K562 (cell line): ENCODE measurements around the gene SPPL3. TPM values are rescaled to one million over a fixed set of nuclear protein-coding genes. Genes with fewer than 3 reads are reported as not detected.

ENCODE experiments used
- ATAC-seq: fragments of 200-7000 bp; cut with Tn5 transposase; 3 replicates; pipeline ENCODE4 v1.9.1; 2020; ENCODE audit warnings: moderate library complexity
- BruUV-seq: library from RNA; stranded (reverse); fragments of 400-500 nt; replicated peaks from 2 replicates; lab custom pipeline; 2021; lab: Mats Ljungman, UMichigan
- CTCF ChIA-PET: fragments of 300-600 bp; formaldehyde crosslinking; extraction: SDS; loops from one replicate; lab custom pipeline; 2021; ENCODE audit warnings: low intra/inter-chr PET ratio; lab: Yijun Ruan, JAX
- POLR2A ChIA-PET: fragments of 300-600, 350-650 bp; sonication (Branson Sonifier 250); formaldehyde crosslinking; extraction: SDS; loops from one replicate; lab custom pipeline; 2021; ENCODE audit warnings: antibody characterized with exemption, inconsistent platforms; lab: Yijun Ruan, JAX
- DNase-seq, 4 experiments: peaks; one replicate each; pipeline versions ENCODE4 v3.0.0 to v3.0.0-alpha.2; 2011 to 2018; ENCODE audit warnings: low spot score in 3 of 4, mixed read lengths in 3 of 4; ENCODE audit errors: extremely low read depth in 1 of 4
- FAIRE-seq: peaks from 2 replicates; lab custom pipeline; 2011; peaks lifted over from hg19 to GRCh38; lab: Jason Lieb, UNC
- H2AFZ ChIP-seq: 2 replicates; pipeline ENCODE4 v1.6.0; 2011; ENCODE audit warnings: low read depth, low read length, control low read depth, inconsistent platforms
- H3K27ac ChIP-seq: fragments of 200-600 bp; 3 replicates; pipeline ENCODE4 v1.8.0; 2011; ENCODE audit warnings: low read depth, mild to moderate bottlenecking, control low read depth, inconsistent platforms, low read length, moderate library complexity, mixed read lengths; ENCODE audit errors: extremely low read depth
- H3K27me3 ChIP-seq, 2 experiments: fragments of 300-600 bp in 1 of 2; 2 replicates in 1 of 2; 3 replicates in 1 of 2; pipeline versions ENCODE4 v1.6.0 to v1.8.0; 2011; ENCODE audit warnings: inconsistent platforms in 2 of 2, low read length in 2 of 2, mild to moderate bottlenecking in 1 of 2, mixed read lengths in 1 of 2, moderate library complexity in 1 of 2; ENCODE audit not compliant: control insufficient read depth in 2 of 2, insufficient read depth in 2 of 2
- H3K36me3 ChIP-seq: fragments of 300-600 bp; 3 replicates; pipeline ENCODE4 v1.8.0; 2011; ENCODE audit warnings: mild to moderate bottlenecking, low read length, inconsistent platforms; ENCODE audit not compliant: control insufficient read depth, insufficient read depth
- H3K4me1 ChIP-seq, 2 experiments: fragments of 200-600 bp in 1 of 2; replicated peaks in 1 of 2; 2 replicates in 1 of 2; 3 replicates in 1 of 2; pipeline versions ENCODE4 v1.5.1 to v1.8.0; 2011; ENCODE audit warnings: inconsistent platforms in 2 of 2, low read length in 2 of 2, mild to moderate bottlenecking in 1 of 2, mixed read lengths in 1 of 2, moderate library complexity in 1 of 2; ENCODE audit not compliant: control insufficient read depth in 2 of 2, insufficient read depth in 2 of 2
- H3K4me2 ChIP-seq: 2 replicates; pipeline ENCODE4 v1.6.1; 2011; ENCODE audit warnings: low read length, control low read depth, inconsistent platforms, mixed read lengths; ENCODE audit not compliant: insufficient read depth
- H3K4me3 ChIP-seq: fragments of 200-600 bp; sonication (generic), shearing (Covaris generic); 2 replicates; pipeline ENCODE4 v1.5.1; 2016; ENCODE audit warnings: control low read depth, inconsistent platforms
- H3K79me2 ChIP-seq: fragments of 200-600 bp; 3 replicates; pipeline ENCODE4 v1.8.0; 2011; ENCODE audit warnings: low read length, inconsistent platforms; ENCODE audit not compliant: control insufficient read depth, insufficient read depth
- H3K9ac ChIP-seq, 2 experiments: 2 replicates each; pipeline versions ENCODE4 v1.6.0 to v1.6.1; 2011; ENCODE audit warnings: low read depth in 2 of 2, low read length in 2 of 2, control low read depth in 1 of 2, inconsistent platforms in 1 of 2, mild to moderate bottlenecking in 1 of 2, mixed read lengths in 1 of 2; ENCODE audit not compliant: insufficient read depth in 1 of 2
- H3K9me1 ChIP-seq: one replicate; pipeline ENCODE4 v1.6.0; 2011; ENCODE audit warnings: inconsistent platforms, mild to moderate bottlenecking, low read length, moderate library complexity; ENCODE audit not compliant: control insufficient read depth, insufficient read depth
- H3K9me3 ChIP-seq: replicated peaks from 2 replicates; pipeline ENCODE4 v1.5.1; 2011; ENCODE audit warnings: low read depth, low read length, inconsistent platforms; ENCODE audit not compliant: control insufficient read depth, insufficient read depth
- H4K20me1 ChIP-seq: replicated peaks from 2 replicates; pipeline ENCODE4 v1.6.1; 2011; ENCODE audit warnings: low read length, inconsistent platforms, mixed read lengths; ENCODE audit not compliant: control insufficient read depth, insufficient read depth
- ASH1L ChIP-seq: fragments of 450-650 bp; IDR thresholded peaks from 2 replicates; pipeline ENCODE4 v1.6.1; 2018; ENCODE audit warnings: borderline replicate concordance, mild to moderate bottlenecking, low read depth; ENCODE audit not compliant: partially characterized antibody
- BRF2 ChIP-seq: IDR thresholded peaks from 3 replicates; pipeline ENCODE4 v1.6.1; 2011; ENCODE audit warnings: borderline replicate concordance, mild to moderate bottlenecking; ENCODE audit not compliant: insufficient read length, insufficient read depth
- ETS2 ChIP-seq: IDR thresholded peaks from 2 replicates; pipeline ENCODE4 v1.6.1; 2016; ENCODE audit warnings: borderline replicate concordance, missing genetic modification characterization, mild to moderate bottlenecking, moderate library complexity, missing compliant biosample characterization; ENCODE audit not compliant: poor library complexity, severe bottlenecking
- HDAC2 ChIP-seq: fragments of 450-650 bp; IDR thresholded peaks from 2 replicates; pipeline ENCODE4 v1.6.1; 2016; ENCODE audit warnings: mild to moderate bottlenecking
- MXI1 ChIP-seq: IDR thresholded peaks from 2 replicates; pipeline ENCODE4 v1.6.1; 2011; ENCODE audit warnings: low read depth, mild to moderate bottlenecking, improper control_type of control experiment, low read length
- STAT5A ChIP-seq: IDR thresholded peaks from 2 replicates; pipeline ENCODE4 v1.6.1; 2012; ENCODE audit warnings: low read length, inconsistent platforms, borderline replicate concordance
- TCF15 ChIP-seq: fragments of 250-450 bp; sonication (Bioruptor Pico); IDR thresholded peaks from 2 replicates; pipeline ENCODE4 v1.8.0; 2022; ENCODE audit warnings: moderate library complexity, mild to moderate bottlenecking, inconsistent platforms
- TFAP4 ChIP-seq: sonication (generic); formaldehyde crosslinking; IDR thresholded peaks from 2 replicates; pipeline ENCODE4 v1.8.0; 2022; ENCODE audit warnings: missing genetic modification reagents, mild to moderate bottlenecking, moderate library complexity, borderline replicate concordance
- ZNF121 ChIP-seq: sonication (generic); formaldehyde crosslinking; conservative IDR thresholded peaks from 2 replicates; pipeline ENCODE4 v1.8.0; 2022; ENCODE audit warnings: missing genetic modification reagents
- WGBS: fragments of 100-300 bp; shearing (Covaris generic); methylation state at CpG from one replicate; pipeline ENCODE4 v1.1.6; 2016; ENCODE audit warnings: low coverage, mixed read lengths; ENCODE audit not compliant: insufficient coverage; ENCODE audit errors: missing lambda C conversion rate; 5-methylcytosine and 5-hydroxymethylcytosine counted together
- in situ Hi-C: fragments of 300-500 bp; cut with MboI; formaldehyde crosslinking; loops from 4 replicates; pipeline ENCODE4 v1.15.0; 2018; ENCODE audit warnings: inconsistent platforms, mixed read lengths
- intact Hi-C: fragments of 100-400 bp; cut with micrococcal nuclease; formaldehyde crosslinking; loops from 2 replicates; pipeline ENCODE4 v1.14.2; 2022
- polyA plus RNA-seq, 8 experiments: library from polyadenylated mRNA; depleted of rRNA in 4 of 8; stranded (reverse) in 5 of 8; unstranded in 3 of 8; fragments of >200 nt; fragmentation: Nextera tagmentation in 2 of 8; fragmentation: Illumina TruSeq in 1 of 8; extraction: Ambion mirVana in 2 of 8; extraction: Trizol in 1 of 8; gene quantifications; 2 replicates each; pipeline versions ENCODE4 v1.2.1 to v1.2.3, GENCODE V29; 2011 to 2014; ENCODE audit warnings: inconsistent platforms in 1 of 8, missing spikeins in 1 of 8
- total RNA-seq, 7 experiments: library from RNA; depleted of rRNA in 6 of 7; stranded (reverse); fragments of >200 nt in 6 of 7; fragmentation: Illumina TruSeq in 2 of 7; extraction: Trizol in 2 of 7; gene quantifications; 2 replicates each; pipeline versions ENCODE4 v1.2.1 to v1.2.3, GENCODE V29; 2011 to 2021; ENCODE audit warnings: low replicate concordance in 1 of 7

The SPPL3 gene
- total and polyA plus RNA-seq, 9 of the 15 experiments (the other 6 are each of a cell fraction or from before 2014, with no cell fraction given): 2.9 to 32.1 (median 7.1) TPM

DNA sequence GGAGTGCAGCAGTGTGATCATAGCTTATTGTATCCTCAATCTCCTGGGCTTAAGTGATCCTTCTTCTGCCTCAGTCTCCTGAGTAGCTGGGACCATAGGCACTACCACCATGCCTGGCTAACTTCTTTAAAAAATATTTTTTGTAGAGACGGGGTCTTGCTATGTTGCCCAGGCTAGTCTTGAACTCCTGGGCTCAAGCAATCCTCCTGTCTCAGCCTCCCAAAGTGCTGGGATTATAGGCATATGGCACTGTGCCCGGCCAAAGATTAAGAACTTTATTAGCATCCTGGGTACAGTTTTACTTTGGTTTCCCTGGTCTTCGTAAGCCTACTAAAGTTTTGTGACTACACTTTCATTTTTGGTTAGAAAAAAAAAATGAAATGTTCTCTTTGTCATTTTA, 94.1 kb downstream of the SPPL3 start:
- in situ Hi-C loops: no loop called here
- CTCF ChIA-PET: no interaction called here
- FAIRE-seq: no peak

GRCh38 chr12:120804428-120804827, 99.7 kb downstream of the SPPL3 start:
- Histone ChIP-seq H3K9me3 (no peaks in the 10 kb centered on the region), H2AFZ (no peak overlapping the region), H3K9ac (no peak overlapping the region), H3K27me3 (no peaks in the 10 kb centered on the region), H3K79me2 (no peaks in the 10 kb centered on the region), H3K36me3 (peaks cover 6% of the 10 kb centered on the region; the same call in 1 of the 3 replicates), H4K20me1 (no peaks in the 10 kb centered on the region), H3K4me1 (peaks cover 0 to 9% of the 10 kb centered on the region in 2 experiments; a peak in 2 of 5 replicates), H3K4me3 (no peak overlapping the region), H3K9me1 (no peaks in the 10 kb centered on the region), H3K27ac (no peak overlapping the region), H3K4me2 (no peak overlapping the region)
- DNase-seq (no peak), ATAC-seq (no peak), FAIRE-seq (no peak)
- TF ChIP-seq BRF2 (no peak), HDAC2 (no peak), TFAP4 (CRISPR knock-in tag) (no peak), TCF15 (CRISPR knock-in tag) (no peak)
- intact Hi-C loops (no loop called here), in situ Hi-C loops (no loop called here)
- POLR2A ChIA-PET: no interaction called here
- BruUV-seq: no TSS peak
- CTCF ChIA-PET: no interaction called here

More for the DNA sequence above, 94.1 kb downstream of the SPPL3 start:
- Histone ChIP-seq H2AFZ (no peak overlapping the region), H3K4me3 (no peak overlapping the region), H3K9ac (no peak overlapping the region), H3K9me1 (no peaks in the 10 kb centered on the region), H3K79me2 (no peaks in the 10 kb centered on the region), H3K9me3 (no peaks in the 10 kb centered on the region), H3K4me1 (no peaks in the 10 kb centered on the region), H3K4me2 (no peak overlapping the region), H4K20me1 (no peaks in the 10 kb centered on the region; the same call in 1 of the 2 replicates), H3K27ac (no peak overlapping the region), H3K27me3 (no peaks in the 10 kb centered on the region), H3K36me3 (peaks cover 10% of the 10 kb centered on the region; the same call in 1 of the 3 replicates)
- 100% methylated on average over 3 of the region's 3 CpGs for WGBS
- no TSS peak for BruUV-seq
- POLR2A ChIA-PET: no interaction called here
- TF ChIP-seq MXI1 (no peak), STAT5A (no peak), ASH1L (no peak), ETS2 (tag) (no peak), ZNF121 (peak; percentile 53)
- no peak for ATAC-seq
- intact Hi-C loops: no loop called here
- no peak for DNase-seq
